ENCODE measurements around the gene USP38.
"Not testable (repeated sequence)": the region's sequence is repeated elsewhere in the genome, so short reads cannot be mapped to it uniquely, and the experiment has no call there.

Gene USP38, protein sequence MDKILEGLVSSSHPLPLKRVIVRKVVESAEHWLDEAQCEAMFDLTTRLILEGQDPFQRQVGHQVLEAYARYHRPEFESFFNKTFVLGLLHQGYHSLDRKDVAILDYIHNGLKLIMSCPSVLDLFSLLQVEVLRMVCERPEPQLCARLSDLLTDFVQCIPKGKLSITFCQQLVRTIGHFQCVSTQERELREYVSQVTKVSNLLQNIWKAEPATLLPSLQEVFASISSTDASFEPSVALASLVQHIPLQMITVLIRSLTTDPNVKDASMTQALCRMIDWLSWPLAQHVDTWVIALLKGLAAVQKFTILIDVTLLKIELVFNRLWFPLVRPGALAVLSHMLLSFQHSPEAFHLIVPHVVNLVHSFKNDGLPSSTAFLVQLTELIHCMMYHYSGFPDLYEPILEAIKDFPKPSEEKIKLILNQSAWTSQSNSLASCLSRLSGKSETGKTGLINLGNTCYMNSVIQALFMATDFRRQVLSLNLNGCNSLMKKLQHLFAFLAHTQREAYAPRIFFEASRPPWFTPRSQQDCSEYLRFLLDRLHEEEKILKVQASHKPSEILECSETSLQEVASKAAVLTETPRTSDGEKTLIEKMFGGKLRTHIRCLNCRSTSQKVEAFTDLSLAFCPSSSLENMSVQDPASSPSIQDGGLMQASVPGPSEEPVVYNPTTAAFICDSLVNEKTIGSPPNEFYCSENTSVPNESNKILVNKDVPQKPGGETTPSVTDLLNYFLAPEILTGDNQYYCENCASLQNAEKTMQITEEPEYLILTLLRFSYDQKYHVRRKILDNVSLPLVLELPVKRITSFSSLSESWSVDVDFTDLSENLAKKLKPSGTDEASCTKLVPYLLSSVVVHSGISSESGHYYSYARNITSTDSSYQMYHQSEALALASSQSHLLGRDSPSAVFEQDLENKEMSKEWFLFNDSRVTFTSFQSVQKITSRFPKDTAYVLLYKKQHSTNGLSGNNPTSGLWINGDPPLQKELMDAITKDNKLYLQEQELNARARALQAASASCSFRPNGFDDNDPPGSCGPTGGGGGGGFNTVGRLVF

GRCh38 chr4:143184503-143185252, at the start of gene USP38:
Gene USP38 (plus strand): TSS chr4:143184917. CDS start chr4:143185451, 534 bp downstream.
- peak; percentile 90 for DNase-seq (ENCODE audit: low spot score)

GRCh38 chr4:143135358-143135757, 49.4 kb upstream of the USP38 start:
- DNase-seq (ENCODE audit: low spot score), result no peak

- no peak for DNase-seq (ENCODE audit: low spot score)
Measured at GRCh38 chr4:143140696-143141095, 44.0 kb upstream of the USP38 start.

GRCh38 chr4:143148521-143148920, 36.2 kb upstream of the USP38 start:
- DNase-seq (ENCODE audit: low spot score), result no peak

GRCh38 chr4:143156853-143157252, 27.9 kb upstream of the USP38 start:
- no peak for DNase-seq (ENCODE audit: low spot score)

GRCh38 chr4:143163614-143164013, 21.1 kb upstream of the USP38 start:
- no peak for DNase-seq (ENCODE audit: low spot score)

GRCh38 chr4:143166722-143167121, 18.0 kb upstream of the USP38 start:
- DNase-seq (ENCODE audit: low spot score), result not testable (repeated sequence)

GRCh38 chr4:143178923-143179322, 5.8 kb upstream of the USP38 start:
- DNase-seq (ENCODE audit: low spot score), result no peak

GRCh38 chr4:143183513-143184216, 1.1 kb upstream of the USP38 start:
- DNase-seq (ENCODE audit: low spot score), result no peak

GRCh38 chr4:143184217-143184502, 557 bp upstream of the USP38 start:
- DNase-seq (ENCODE audit: low spot score), result peak; percentile 8

DNA sequence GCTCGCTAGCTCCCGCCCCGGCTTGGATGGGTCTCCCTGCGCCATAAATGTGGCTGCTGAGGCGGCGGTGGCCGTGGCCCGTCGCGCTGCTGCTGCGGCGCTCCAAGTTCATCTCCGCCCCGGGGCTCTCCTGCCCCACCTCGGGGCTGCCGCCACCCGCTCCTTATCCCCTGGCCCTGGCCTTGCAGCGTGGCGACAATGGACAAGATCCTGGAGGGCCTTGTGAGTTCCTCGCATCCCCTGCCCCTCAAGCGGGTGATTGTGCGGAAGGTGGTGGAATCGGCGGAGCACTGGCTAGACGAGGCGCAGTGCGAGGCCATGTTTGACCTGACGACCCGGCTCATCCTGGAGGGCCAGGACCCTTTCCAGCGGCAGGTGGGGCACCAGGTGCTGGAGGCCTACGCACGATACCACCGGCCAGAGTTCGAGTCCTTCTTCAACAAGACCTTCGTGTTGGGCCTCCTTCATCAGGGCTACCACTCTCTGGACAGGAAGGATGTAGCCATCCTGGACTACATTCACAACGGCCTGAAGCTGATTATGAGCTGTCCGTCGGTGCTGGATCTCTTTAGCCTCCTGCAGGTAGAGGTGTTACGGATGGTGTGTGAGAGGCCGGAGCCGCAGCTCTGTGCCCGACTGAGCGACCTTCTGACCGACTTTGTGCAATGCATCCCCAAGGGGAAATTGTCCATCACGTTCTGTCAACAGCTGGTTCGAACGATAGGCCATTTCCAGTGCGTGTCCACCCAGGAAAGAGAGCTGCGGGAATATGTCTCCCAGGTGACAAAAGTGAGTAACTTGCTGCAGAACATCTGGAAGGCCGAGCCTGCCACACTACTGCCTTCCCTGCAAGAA, 763 bp downstream of the USP38 start:
- DNase-seq (ENCODE audit: low spot score), result no peak

DNA sequence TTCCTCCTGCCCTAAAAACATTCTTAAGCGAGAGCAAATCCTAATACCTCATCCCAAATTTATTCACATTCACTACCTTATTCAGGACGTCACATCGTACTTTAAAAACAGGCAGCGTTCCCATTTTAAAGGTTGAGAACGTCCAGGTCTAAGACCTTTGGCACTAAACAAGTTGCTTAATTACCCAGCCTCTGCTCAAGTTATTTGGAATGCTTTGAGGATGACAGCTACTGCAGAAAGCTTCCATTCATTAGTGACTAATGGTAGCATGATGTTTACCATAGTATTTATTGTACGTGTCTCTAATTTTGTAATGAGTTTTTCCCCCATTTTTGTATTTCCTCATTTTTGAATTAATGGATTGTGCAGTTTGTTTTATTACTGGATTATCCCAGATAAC, 1.5 kb downstream of the USP38 start:
- peak; percentile 9 for DNase-seq (ENCODE audit: low spot score)

DNA sequence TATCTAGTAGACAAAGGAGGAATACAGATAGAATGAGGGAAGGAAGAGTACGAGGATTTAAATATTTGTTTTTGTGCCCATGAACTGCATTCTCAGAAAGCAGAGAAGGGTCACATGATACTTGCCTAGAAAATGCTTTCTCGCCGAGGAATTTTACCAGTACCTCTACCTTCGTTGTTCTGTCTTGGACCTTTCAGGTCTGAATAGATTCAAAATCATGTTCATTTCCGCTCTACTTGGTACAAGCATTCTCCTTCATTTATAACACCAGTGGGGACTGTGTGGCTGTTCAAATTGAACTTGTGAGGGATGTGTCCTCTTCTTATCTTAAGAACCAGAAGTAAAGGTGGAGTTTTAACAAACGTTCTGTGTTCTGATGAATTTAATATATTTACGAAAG, 1.9 kb downstream of the USP38 start:
- DNase-seq (ENCODE audit: low spot score), result no peak

- no peak for DNase-seq (ENCODE audit: low spot score)
Measured at GRCh38 chr4:143188136-143189088, 3.7 kb downstream of the USP38 start.

DNA sequence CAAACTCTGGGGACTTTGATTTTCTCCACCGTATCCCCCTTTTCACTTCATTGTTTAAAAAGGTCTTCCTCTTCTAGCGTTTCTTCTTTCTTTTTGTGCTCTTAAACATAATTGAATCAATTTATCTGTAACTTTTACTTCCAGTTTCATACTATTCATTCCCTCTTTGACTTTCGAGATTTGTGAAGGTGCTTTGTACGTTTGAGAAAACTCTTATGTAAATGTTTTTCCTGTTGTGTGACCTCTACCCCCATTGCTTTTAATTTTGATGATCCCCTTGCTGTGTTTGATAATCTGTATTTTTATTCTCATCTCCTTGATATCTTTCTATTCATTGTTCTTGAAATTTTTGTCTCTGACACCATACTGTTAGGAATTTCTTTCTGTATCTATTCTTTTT, 4.8 kb downstream of the USP38 start:
- DNase-seq (ENCODE audit: low spot score), result no peak

DNA sequence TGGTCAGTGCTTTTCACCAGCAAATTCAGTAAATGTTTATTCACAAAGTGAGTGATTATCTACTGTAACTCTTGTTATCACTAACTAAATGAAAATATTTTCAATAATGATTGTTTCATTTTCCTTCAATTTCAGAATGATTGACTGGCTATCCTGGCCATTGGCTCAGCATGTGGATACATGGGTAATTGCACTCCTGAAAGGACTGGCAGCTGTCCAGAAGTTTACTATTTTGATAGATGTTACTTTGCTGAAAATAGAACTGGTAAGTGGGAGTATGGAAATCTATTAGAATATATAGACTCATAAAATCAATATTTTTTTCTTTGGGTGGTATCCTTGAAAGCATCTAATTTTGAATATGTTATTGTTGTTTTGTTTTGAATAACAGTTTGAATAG, 10.9 kb downstream of the USP38 start:
- no peak for DNase-seq (ENCODE audit: low spot score)

DNA sequence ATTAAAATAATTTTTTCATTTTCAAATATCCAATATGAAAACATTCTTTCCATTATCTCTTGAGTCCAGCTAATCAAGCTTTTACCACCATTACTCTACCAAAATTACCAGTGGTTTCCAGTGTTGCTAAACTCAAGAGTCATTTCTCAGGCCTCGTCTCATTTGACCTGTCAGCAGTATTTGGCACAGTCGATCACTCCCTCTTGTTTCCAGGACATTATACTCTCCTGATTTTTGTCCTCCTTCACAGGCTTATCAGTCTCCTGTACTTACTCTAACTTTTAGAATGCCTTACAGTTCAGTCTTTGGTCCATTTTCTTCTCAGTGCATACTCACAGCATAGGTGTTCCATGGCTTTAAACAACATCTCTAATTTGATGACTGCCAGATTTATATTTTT, 11.6 kb downstream of the USP38 start:
- no peak for DNase-seq (ENCODE audit: low spot score)

DNA sequence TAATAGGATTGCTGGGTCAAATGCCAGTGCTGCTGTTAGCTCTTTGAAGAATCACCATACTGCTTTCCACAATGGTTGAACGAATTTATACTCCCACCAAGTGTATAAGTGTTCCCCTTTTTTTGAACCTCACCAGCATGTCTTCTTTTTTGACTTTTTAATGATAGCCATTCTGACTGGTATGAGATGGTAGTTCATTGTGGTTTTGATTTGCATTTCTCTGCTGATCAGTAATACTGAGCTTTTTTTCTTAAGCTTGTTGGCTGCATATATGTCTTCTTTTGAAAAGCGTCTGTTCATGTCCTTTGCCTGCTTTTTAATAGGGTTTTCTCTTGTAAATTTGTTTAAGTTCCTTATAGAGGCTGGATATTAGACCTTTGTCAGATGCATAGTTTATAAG, 14.8 kb downstream of the USP38 start:
- DNase-seq (ENCODE audit: low spot score), result no peak

DNA sequence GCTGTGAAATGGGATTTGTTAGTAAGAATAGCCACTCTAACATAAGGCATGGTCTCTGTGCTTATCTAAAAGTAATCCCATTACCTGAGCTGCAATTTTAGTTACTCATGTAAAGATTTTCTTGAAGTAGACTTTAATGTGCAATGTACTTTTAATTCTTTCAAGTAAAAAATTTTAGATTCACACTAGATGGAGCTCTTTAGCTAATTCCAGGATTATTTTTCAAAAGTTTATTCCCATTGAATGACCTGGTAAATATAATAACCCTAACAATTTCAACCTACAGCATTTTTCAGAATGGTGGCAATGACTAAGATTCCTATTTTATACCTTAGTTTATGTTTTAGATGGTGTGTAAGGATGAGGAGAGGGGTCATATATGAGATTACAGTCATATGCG, 18.1 kb downstream of the USP38 start:
- DNase-seq (ENCODE audit: low spot score), result no peak

DNA sequence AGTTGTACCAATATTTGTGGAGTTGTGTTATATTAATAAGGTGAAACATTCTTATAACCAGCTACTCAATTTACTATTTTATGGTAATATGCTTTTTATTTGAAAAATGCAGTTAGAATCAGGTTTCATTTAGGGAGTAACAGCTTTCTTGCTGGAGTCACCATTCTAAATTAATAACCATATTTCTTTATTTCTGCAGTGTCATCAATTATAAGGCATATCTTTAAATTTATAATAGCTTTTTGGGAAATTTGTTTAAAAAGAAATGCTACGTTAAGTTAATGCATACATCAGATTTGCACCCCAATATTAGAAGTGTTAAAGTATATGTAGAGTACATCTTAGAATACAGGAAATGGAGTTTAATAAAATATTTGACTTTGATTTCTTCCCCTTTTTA, 18.9 kb downstream of the USP38 start:
- no peak for DNase-seq (ENCODE audit: low spot score)

Data from AG08396 (cell line).